Measurements from ENCODE around the gene PTTG1IP.

The PTTG1IP gene

GRCh38 chr21:44869781-44870747 lies 3.4 kb downstream of the PTTG1IP start:
- Mint-ChIP-seq H3K4me3 (peak overlapping the region; percentile 89), H3K27ac (peak overlapping the region; percentile 74), H3K36me3 (peaks cover 46% of the 10 kb centered on the region), H3K4me1 (peaks cover 73% of the 10 kb centered on the region), H3K9me3 (no peaks in the 10 kb centered on the region)
- ATAC-seq, result no peak
- no peak for DNase-seq (ENCODE audit: low spot score in 2 of 2)

GRCh38 chr21:44868707-44869106 lies 4.8 kb downstream of the PTTG1IP start:
- H3K4me1 Mint-ChIP-seq, result peaks cover 75% of the 10 kb centered on the region
- ATAC-seq, result no peak
- DNase-seq (ENCODE audit: low spot score in 2 of 2), result no peak
- peaks cover 47% of the 10 kb centered on the region for H3K36me3 Mint-ChIP-seq
- H3K27ac Mint-ChIP-seq, result peak overlapping the region; percentile 93
- peak overlapping the region; percentile 73 for H3K4me3 Mint-ChIP-seq
- no peaks in the 10 kb centered on the region for H3K9me3 Mint-ChIP-seq

DNA sequence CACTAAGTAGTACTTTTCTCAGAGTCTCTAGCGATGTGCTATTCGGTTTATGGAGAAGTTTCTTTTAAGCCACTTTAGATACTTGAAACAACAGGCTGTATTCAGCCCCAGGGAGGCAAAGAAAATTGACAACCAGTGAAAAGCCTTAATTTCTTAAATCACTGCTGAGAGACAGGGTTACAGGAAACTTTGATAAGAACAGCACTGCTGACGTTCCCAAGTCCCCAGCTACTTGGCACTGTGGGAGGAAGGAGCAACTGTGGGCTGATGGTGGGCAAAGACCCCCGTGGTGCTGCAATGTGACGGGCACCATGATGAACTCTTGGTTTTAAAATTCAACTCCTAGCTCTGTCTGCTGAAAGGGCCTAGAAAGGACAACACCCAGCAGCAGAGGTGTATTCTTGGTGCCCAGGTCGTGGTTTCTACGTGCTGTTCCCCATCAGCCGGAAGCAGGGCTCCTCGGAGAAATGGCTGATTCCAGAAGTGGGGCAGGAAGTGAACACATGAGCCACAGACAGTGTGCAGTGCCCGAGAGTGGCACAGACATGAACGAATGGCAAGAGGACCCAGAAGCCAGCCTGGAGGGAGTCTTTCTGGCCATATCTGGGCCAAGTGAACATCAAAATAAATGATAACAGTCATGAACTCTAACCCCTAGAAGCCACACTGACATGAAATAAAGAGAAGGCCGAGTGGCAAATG lies 5.3 kb downstream of the PTTG1IP start:
- Mint-ChIP-seq H3K4me3 (peak overlapping the region; percentile 73), H3K27ac (peak overlapping the region; percentile 93), H3K4me1 (peaks cover 81% of the 10 kb centered on the region), H3K36me3 (peaks cover 48% of the 10 kb centered on the region), H3K9me3 (no peaks in the 10 kb centered on the region)
- ATAC-seq (peak; percentile 73), DNase-seq (ENCODE audit: low spot score in 2 of 2) (no peak)

- H3K4me3 Mint-ChIP-seq, result peak overlapping the region; percentile 73
- peak overlapping the region; percentile 93 for H3K27ac Mint-ChIP-seq
- H3K9me3 Mint-ChIP-seq, result no peaks in the 10 kb centered on the region
- ATAC-seq (no peak), DNase-seq (ENCODE audit: low spot score in 2 of 2) (no peak)
- H3K36me3 Mint-ChIP-seq, result peaks cover 47% of the 10 kb centered on the region
- peaks cover 79% of the 10 kb centered on the region for H3K4me1 Mint-ChIP-seq
These were observed 6.0 kb downstream of the PTTG1IP start for GRCh38 chr21:44867464-44867863.

- Mint-ChIP-seq H3K36me3 (peaks cover 48% of the 10 kb centered on the region), H3K4me3 (peak overlapping the region; percentile 73), H3K9me3 (no peaks in the 10 kb centered on the region), H3K27ac (peak overlapping the region; percentile 93), H3K4me1 (peaks cover 76% of the 10 kb centered on the region)
- ATAC-seq (no peak), DNase-seq (ENCODE audit: low spot score in 2 of 2) (no peak)
These were observed 6.7 kb downstream of the PTTG1IP start for GRCh38 chr21:44866780-44867179.

GRCh38 chr21:44865561-44866280 lies 7.8 kb downstream of the PTTG1IP start:
- Mint-ChIP-seq H3K4me1 (peaks cover 76% of the 10 kb centered on the region), H3K9me3 (no peaks in the 10 kb centered on the region), H3K36me3 (peaks cover 56% of the 10 kb centered on the region), H3K27ac (peak overlapping the region; percentile 93), H3K4me3 (peak overlapping the region; percentile 73)
- no peak for DNase-seq (ENCODE audit: low spot score in 2 of 2)
- peak; percentile 72 for ATAC-seq

GRCh38 chr21:44862869-44863685 lies 10.4 kb downstream of the PTTG1IP start:
- ATAC-seq (no peak), DNase-seq (ENCODE audit: low spot score in 2 of 2) (no peak)
- H3K4me1 Mint-ChIP-seq, result peaks cover 69% of the 10 kb centered on the region
- peak overlapping the region; percentile 77 for H3K27ac Mint-ChIP-seq
- no peaks in the 10 kb centered on the region for H3K9me3 Mint-ChIP-seq
- peaks cover 82% of the 10 kb centered on the region for H3K36me3 Mint-ChIP-seq
- no peak overlapping the region for H3K4me3 Mint-ChIP-seq

GRCh38 chr21:44858791-44859190 lies 14.7 kb downstream of the PTTG1IP start:
- Mint-ChIP-seq H3K4me1 (peaks cover 51% of the 10 kb centered on the region), H3K9me3 (no peaks in the 10 kb centered on the region), H3K36me3 (peaks cover 95% of the 10 kb centered on the region), H3K27ac (no peak overlapping the region), H3K4me3 (no peak overlapping the region)
- ATAC-seq (no peak), DNase-seq (ENCODE audit: low spot score in 2 of 2) (no peak)

DNA sequence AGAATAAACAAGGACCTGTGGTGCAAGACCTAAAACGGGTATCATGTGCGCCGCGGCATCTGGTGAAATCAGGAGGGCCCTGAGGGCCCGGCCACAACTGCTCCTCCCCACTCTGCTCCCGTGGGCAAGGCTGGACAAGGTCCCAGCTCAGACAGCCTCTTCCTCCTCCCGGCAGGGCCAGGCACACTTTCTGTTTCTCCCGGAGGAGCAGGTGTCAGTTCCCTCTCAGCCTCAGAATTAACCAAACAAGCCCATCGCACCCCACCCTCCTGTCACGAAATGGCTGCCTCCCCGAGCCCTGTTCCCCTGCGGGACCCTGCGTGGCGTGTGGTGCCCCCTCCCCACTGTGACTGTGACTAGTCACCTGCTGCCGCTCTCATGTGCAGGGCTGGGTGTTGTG lies 15.2 kb downstream of the PTTG1IP start:
- H3K4me1 Mint-ChIP-seq, result peaks cover 51% of the 10 kb centered on the region
- no peak for ATAC-seq

DNA sequence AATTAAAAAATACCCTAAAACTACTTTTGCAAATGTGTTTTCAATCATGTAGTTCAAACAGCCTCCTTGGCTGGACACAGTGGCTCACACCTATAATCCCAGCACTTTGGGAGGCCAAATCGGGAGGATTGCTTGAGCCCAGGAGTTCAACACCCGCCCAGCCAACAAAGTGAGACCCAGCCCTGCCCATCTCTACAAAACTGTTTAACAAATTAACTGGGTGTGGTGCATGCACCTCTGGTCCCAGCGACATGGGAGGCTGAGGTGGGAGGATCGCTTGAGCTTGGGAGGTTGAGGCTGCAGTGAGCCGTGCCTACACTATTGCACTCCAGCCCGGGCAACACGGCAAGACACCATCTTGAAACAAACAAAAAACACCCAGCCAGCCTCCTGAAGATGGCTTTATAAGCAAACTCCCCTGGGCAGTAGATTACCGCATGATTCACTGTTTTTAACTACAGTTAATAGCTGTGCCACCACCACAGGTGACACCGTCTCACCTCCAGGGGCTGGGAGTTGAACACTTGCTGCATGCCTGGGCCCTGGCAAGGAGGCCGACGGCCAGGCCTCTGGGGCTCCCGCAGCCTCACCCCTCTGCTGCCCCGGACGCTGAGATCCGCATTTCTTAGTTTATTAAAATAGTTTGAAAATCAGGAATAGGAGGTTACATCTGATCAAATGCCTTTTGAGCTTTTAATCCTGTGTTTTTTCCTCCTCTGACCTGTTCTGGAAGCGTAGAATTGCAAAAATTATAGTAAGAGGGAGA lies 16.2 kb downstream of the PTTG1IP start:
- DNase-seq (ENCODE audit: low spot score in 2 of 2) (no peak), ATAC-seq (no peak)
- Mint-ChIP-seq H3K4me1 (peaks cover 48% of the 10 kb centered on the region), H3K27ac (peak overlapping the region; percentile 40), H3K4me3 (no peak overlapping the region), H3K9me3 (no peaks in the 10 kb centered on the region), H3K36me3 (peaks cover 100% of the 10 kb centered on the region)

More for the DNA sequence above, 15.2 kb downstream of the PTTG1IP start:
- H3K4me3 Mint-ChIP-seq, result no peak overlapping the region
- DNase-seq (ENCODE audit: low spot score in 2 of 2), result no peak
- H3K36me3 Mint-ChIP-seq, result peaks cover 95% of the 10 kb centered on the region
- H3K9me3 Mint-ChIP-seq, result no peaks in the 10 kb centered on the region
- no peak overlapping the region for H3K27ac Mint-ChIP-seq

DNA sequence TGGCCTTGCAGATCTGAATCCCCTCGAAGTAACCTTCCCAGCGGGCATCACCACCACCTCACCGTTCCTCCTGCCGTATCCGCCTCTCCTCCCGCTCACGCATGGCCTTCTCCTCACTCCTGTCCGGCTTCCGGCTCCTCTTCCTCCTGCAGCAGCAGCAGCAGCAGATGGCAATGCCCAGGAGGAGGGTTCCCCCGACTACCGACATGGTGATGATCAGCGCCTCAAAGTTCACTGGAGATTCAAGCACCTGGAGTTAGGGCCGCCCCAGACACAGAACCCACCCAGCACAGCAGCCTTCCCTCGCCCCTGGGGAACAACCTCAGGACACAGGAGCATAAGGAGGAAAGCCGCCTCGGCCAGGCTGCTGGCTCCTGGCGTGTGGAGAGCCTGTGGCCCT lies 17.4 kb downstream of the PTTG1IP start:
- Mint-ChIP-seq H3K36me3 (peaks cover 100% of the 10 kb centered on the region), H3K4me3 (no peak overlapping the region), H3K27ac (peak overlapping the region; percentile 48), H3K9me3 (no peaks in the 10 kb centered on the region), H3K4me1 (peaks cover 38% of the 10 kb centered on the region)
- DNase-seq (ENCODE audit: low spot score in 2 of 2), result no peak
- ATAC-seq, result no peak

DNA sequence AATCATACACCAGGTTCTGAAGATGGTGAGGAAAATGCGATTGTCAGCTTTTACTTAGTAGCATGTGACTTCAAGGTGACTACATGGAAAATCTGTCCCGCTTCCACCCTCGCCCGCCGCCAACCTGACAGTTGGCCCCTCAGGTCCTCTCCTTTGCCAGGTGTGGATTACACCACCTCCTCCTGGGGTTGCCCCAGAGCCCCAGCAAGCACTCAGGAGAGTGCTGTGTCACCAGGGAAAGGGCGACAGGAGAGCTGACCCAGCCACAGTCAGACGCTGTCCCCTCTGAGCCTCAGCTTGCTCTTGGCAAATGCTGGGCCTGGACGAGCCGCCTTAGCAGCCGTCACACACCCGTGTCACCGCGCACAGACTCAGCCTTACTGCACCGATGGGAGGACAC lies 17.9 kb downstream of the PTTG1IP start:
- H3K36me3 Mint-ChIP-seq, result peaks cover 100% of the 10 kb centered on the region
- no peak overlapping the region for H3K4me3 Mint-ChIP-seq
- no peak for ATAC-seq
- DNase-seq (ENCODE audit: low spot score in 2 of 2), result no peak
- H3K9me3 Mint-ChIP-seq, result no peaks in the 10 kb centered on the region
- H3K4me1 Mint-ChIP-seq, result peaks cover 32% of the 10 kb centered on the region
- no peak overlapping the region for H3K27ac Mint-ChIP-seq

- Mint-ChIP-seq H3K4me1 (peaks cover 27% of the 10 kb centered on the region), H3K36me3 (peaks cover 100% of the 10 kb centered on the region), H3K27ac (peak overlapping the region; percentile 63), H3K4me3 (no peak overlapping the region), H3K9me3 (no peaks in the 10 kb centered on the region)
- ATAC-seq (no peak), DNase-seq (ENCODE audit: low spot score in 2 of 2) (no peak)
These were observed 18.6 kb downstream of the PTTG1IP start for GRCh38 chr21:44854664-44855446.

All from stimulated activated effector memory CD8-positive, alpha-beta T cell treated with anti-CD3 and anti-CD28 coated beads, Interleukin-12 subunit alpha, Interleukin-12 subunit beta, amount 100 ng/mL, for 72 hours (primary cell).